Femur (tissue), 1 donor: ENCODE results near the gene DYNLL1.
A peak's percentile ranks its signal among the peaks of the same experiment; 100 is the strongest.
"Not testable (repeated sequence)": the region's sequence is repeated elsewhere in the genome, so short reads cannot be mapped to it uniquely, and the experiment has no call there.

ENCODE experiments used
- DNase-seq: peaks from one replicate; pipeline ENCODE4 v3.0.0-alpha.2; 2017

DYNLL1 gene

GRCh38 chr12:120495731-120496412 lies at the start of gene DYNLL1:
Gene DYNLL1, plus strand, starts transcription at chr12:120496113. Its CDS starts 309 bp downstream, at chr12:120496422.
- DNase-seq, result peak; percentile 98

GRCh38 chr12:120446844-120447178 lies 49.1 kb upstream of the DYNLL1 start:
- DNase-seq, result not testable (repeated sequence)

- DNase-seq, result no peak
These were observed 47.9 kb upstream of the DYNLL1 start for GRCh38 chr12:120447992-120448391.

- DNase-seq, result not testable (repeated sequence)
These were observed 43.4 kb upstream of the DYNLL1 start for GRCh38 chr12:120452524-120452923.

DNA sequence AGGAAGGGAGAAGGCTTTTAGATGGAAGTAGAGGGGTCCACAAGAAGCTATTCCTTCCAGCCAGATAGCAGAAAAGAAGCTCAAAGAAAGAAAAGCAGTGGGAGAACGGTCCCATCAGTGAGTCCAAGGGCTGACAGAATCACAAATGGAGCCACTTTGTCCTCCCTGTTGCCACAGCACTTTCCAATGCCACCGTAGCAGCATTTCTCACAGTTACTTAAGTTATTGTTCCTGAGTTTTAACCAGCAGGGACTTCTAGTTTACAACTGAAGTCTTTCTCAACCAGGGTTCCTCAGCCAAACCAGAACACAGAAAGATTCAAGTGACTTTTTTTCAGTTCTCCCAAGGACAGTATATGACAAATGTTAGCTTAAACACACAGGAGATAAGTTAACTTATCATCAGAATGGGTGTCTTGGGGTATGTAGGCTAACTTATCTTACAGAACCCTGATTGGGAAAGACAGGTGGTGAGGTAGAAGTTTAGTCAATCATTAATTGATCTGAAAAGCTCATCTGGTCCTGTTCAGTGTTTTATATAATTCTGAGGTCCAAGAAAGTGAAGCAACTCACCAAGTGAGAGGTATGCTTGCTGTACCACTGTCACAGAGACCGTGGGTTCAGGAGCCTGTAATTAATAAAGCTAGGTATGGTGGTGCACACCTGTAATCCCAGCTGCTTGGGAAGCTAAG lies 42.7 kb upstream of the DYNLL1 start:
- DNase-seq, result no peak

GRCh38 chr12:120453977-120454376 lies 41.9 kb upstream of the DYNLL1 start:
- DNase-seq, result no peak

DNA sequence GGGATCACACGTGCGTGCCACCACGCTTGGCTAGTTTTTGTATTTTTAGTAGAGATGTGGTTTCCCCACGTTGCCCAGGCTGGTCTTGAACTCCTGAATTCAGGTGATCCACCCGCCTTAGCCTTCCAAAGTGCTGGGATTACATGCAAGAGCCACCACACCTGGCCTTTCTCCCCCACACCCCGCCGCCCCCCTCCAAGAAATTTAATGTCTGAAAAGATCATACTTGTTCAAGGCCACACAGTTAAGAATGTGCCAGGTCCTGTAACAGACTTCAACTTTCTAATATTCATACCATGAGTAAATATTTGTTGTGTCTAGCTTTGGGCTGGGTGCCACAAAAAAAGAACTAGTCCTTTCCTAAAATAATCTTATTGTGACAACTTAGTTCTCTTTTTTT lies 40.6 kb upstream of the DYNLL1 start:
- DNase-seq, result no peak

GRCh38 chr12:120457133-120457532 lies 38.8 kb upstream of the DYNLL1 start:
- no peak for DNase-seq

DNA sequence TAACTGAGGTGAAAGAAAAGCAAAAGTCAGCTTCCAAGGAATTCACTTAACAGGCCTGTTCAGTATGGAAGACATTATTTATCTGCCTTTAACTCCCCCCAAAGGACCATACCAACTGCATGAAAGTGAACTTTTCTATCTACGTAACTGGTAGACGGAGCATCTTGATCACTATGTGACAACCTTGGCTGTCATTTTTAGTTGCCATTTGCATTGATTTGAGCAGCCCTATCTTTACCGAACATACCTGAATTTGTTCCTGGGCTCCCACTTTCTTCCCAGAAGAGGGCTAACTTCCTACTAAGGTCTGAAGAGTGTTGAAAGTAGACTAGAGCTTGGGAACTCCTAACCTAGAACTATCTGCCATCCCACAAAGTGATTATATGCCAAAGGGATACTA lies 35.8 kb upstream of the DYNLL1 start:
- no peak for DNase-seq

GRCh38 chr12:120462099-120462640 lies 33.7 kb upstream of the DYNLL1 start:
- no peak for DNase-seq

- DNase-seq, result no peak
These were observed 32.2 kb upstream of the DYNLL1 start for GRCh38 chr12:120463712-120464111.

GRCh38 chr12:120465756-120466155 lies 30.2 kb upstream of the DYNLL1 start:
- no peak for DNase-seq

DNA sequence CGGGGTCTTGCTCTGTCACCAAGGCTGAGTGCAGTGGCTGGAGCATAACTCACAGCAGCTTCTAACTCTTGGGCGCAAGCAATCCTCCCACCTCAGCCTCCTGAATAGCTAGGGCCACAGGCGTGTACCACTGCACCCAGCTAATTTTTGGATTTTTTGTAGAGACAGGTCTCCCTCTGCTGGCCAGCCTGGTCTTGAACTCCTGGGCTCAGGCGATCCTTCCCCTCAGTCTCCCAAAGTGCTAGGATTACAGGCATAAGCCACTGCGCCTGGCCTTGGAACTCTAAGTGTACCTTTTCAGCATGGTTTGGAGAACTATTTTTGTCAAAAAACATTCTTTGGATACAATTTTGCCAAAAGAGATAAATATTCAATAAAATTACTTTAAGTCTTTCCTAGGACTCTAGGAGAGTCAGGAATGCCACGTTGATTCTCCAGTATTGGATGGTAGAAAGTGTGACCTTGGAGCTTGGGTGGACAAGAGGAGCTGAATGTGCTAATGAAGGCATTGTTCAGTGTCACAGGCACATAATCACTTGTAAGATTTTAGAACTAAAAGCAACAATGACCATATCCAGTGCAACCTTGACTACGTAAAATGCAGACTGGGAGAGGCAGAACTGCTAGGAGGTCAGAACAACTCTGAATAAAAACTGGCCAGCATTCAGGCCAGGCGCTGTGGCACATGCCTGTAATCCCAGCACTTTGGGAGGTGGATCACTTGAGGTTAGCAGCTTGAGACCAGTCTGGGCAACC lies 29.2 kb upstream of the DYNLL1 start:
- peak; percentile 38 for DNase-seq

GRCh38 chr12:120467439-120467838 lies 28.5 kb upstream of the DYNLL1 start:
- DNase-seq, result no peak

DNA sequence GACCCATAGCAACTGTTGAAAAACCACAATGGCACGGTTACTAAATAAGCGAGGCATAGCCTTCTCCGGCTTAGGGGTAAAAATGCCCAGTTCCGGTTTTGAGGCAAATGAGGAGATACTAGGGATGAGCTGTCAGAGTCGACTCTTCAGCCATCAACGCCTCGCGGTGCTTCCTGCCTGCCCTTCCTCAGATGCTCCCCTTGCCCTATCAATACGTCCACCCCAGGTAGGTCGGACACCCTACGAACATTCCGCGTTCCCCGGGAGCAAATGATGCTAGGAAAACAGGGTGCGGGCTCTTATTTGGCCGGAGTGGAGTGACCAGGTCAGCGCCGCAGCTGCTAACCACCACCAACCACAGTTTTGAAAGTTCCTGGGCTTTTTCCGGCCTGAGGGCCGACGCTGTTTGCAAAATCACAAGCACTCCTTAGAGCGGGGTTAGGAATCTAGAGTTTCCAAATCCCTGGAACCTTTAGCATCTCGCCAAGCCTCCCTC lies 27.5 kb upstream of the DYNLL1 start:
- peak; percentile 40 for DNase-seq

DNA sequence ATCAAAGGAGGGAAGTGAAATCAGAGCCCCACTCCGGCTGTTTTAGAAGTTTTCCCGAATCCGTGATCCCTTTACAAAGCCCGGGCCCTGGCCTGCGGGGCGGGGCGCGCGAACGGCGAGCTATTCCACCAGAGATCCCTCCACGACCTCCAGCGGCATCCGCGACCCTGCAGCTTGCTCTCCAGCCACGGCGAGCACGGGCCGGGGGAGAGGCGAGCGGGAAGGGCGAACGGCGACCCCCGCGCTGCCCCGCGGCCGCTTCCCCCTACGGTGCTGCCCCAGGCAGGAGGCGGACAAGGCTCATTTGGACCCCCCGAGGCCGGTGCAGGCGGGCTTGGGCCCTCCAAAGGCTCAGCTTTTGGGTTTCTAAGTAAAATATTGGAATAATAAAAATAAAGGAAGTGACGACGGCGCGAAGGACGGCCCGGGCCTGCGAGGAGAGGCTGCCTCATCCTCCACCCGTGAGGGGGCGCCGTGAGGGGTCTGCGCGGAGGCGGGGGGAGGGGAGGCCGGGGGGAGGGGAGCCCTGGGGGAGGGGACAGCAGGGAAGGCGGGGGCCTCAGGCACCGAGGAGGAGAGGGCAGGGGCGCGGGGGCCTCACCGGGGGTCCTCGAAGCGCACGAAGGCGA lies 27.0 kb upstream of the DYNLL1 start:
- peak; percentile 82 for DNase-seq

DNA sequence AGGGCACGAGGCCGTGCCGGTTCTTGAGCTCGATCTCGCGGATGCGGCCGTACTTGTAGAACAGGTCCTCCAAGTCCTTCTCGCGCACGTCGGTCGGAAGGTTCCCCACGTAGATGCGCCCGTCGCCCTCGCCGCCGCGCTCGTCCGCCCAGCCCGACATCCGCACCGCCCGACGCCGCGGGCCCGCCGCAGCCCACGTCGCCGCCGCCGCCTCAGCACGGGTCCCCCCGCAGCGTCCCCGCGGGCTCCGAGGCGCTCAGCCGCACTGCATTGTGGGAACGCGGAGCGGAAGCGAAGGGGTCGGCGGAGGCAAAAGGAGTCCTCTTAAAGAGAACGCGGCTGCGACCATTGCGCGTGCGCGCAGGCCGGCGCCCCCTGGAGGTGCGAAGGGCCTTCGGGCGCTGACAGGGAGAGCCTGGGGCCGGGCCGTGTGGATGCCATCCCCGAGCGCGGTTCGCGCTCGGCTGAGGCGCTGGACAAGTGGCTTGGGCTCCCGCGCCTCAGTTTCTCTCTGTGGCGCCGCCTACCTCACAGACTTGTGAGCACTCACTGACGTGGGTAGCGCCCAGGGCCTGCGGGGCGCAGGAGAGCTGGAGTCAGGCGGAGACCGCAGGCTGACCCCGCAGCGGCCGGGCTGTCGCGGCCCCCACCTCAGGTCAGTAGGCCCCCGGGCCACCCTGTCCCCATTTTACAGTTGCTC lies 26.3 kb upstream of the DYNLL1 start, which contains the start of gene SRSF9:
SRSF9 (minus strand) TSS at position 299 of the 700 bp plus-strand sequence; CDS start at position 160, 139 bp downstream.
- peak; percentile 97 for DNase-seq

DNA sequence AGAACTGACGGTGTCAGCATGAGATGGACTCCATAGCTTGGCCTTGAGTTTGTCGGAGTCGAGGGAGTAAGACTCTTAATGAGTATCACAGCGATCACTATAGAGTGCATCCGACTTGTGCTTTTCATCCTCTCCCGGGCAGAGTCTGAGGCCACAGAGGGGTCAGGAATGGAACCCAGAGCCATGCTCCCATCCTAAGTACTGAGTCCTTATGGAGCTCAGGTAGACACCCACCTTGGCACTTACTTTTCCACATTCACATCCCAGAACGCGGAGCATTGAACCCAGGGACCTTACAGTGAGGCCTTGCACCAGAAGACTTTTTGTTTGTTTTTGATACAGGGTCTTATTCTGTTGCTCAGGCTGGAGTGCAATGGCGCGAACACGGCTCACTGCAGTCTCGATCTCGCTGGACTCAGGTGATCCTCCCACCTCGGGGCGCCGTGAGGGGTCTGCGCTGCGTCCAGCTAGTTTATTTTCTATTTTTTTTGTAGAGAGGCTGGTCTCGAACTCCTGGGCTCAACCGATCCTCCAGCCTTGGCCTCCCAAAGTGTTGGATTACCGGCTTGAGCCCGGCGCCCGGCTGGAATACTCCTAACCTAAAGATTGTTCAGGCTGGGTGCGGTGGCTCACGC lies 25.6 kb upstream of the DYNLL1 start:
- no peak for DNase-seq

DNA sequence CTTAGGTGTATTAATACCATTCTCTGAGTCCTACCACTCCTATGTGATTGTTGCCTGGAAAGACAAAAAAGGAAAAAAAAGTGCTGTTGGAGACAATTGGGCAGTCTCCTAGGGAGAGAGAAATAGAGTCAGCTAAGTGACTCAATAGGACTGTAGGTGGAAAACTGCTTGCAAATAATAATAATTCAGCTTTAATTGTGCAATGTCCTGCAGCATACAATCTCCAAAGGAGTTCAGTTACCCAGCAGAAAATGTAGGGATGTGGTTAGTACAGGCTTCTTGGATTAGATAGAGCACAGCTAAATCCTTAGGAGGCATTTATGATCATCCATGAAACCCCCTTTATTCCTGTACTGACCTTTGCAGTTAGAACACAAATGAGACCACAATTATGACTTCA lies 23.4 kb upstream of the DYNLL1 start:
- no peak for DNase-seq

DNA sequence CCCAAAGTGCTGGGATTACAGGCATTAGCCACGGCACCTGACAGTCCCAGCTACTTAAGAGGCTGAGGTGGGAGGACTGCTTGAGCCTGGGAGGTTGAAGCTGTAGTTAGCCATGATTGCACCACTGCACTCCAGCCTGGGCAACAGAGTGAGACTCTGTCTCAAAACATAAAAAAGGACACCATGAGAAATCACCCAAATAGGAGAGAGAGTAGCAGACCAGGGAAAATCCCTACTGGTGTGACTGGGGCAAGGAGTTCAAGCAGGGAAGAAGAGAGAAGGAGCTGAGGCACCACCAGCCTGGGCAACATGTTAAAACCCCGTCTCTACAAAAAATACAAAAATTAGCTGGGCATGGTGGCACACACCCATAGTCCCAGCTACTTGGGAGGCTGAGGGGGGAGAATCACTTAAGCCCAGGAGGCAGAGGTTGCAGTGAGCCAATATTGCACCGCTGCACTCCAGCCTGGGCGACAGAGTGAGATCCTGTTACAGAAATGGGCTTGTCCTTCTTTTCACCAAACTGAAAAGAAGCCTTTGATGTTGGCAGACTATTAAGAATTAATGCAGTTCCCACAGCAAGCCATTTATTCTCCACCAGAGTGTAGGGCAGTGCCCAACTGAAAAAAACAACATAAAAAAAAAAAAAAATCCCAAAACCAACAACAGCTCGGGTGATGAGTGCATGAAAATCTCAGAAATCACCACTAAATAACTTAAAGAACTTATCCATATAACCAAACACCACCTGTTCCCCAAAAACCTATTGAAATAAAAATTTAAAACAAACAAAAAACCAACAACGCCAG lies 21.9 kb upstream of the DYNLL1 start:
- DNase-seq, result no peak

DNA sequence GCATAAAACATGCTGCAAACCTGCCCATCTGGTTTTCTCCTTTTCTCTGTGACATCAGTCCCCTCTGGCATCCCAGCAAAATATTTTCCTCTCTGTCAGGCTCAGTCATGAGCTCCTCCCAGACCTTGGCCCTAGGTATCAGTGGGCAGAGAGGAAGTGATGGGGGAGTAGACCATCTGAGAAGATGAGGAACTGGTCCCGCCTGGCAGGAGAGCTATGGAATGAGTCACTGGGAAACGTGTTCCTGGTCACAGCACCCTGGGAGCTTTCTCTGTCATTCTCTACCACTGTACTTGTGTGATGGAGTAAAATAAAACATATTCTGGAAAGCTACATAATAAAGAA lies 21.3 kb upstream of the DYNLL1 start:
- DNase-seq, result peak; percentile 52
